OCI-LY3 (cell line): ENCODE results near the gene RNPEPL1.

Source experiments
- H2AFZ ChIP-seq: fragments of 200-600, 300-600 bp; shearing (Covaris generic); 2 replicates; pipeline ENCODE4 v1.6.0; 2014; ENCODE audit warnings: antibody characterized with exemption, low read depth, low read length
- H3K27ac ChIP-seq: fragments of 200-600, 300-600 bp; sonication (generic); 2 replicates; pipeline ENCODE4 v1.5.1; 2014; ENCODE audit warnings: mild to moderate bottlenecking, low read length, moderate library complexity, mixed read lengths
- H3K27me3 ChIP-seq: fragments of 200-600, 300-600 bp; sonication (generic); 2 replicates; pipeline ENCODE4 v1.6.1; 2014; ENCODE audit warnings: low read depth, low read length, mixed read lengths
- H3K36me3 ChIP-seq: fragments of 200-600, 300-600 bp; sonication (generic); replicated peaks from 2 replicates; pipeline ENCODE3; 2014; ENCODE audit warnings: low read depth, low read length, mixed read lengths
- H3K4me1 ChIP-seq: fragments of 300-600, 200-600 bp; sonication (generic); 2 replicates; pipeline ENCODE4 v1.6.1; 2014; ENCODE audit warnings: low read length, mixed read lengths
- H3K4me2 ChIP-seq: fragments of 200-600, 300-600 bp; sonication (generic); 2 replicates; pipeline ENCODE4 v1.6.1; 2014; ENCODE audit warnings: low read length, mixed read lengths
- H3K4me3 ChIP-seq: fragments of 300-600, 200-600 bp; sonication (generic); 2 replicates; pipeline ENCODE4 v1.5.1; 2014; ENCODE audit warnings: antibody characterized with exemption, mild to moderate bottlenecking, low read length, moderate library complexity
- H3K79me2 ChIP-seq: fragments of 300-600, 200-600 bp; shearing (Covaris generic); 2 replicates; pipeline ENCODE4 v1.6.1; 2014; ENCODE audit warnings: mild to moderate bottlenecking, low read length, mixed read lengths
- H3K9ac ChIP-seq: fragments of 300-600, 200-600 bp; shearing (Covaris generic); 2 replicates; pipeline ENCODE4 v1.6.0; 2014; ENCODE audit warnings: mild to moderate bottlenecking, low read length, moderate library complexity
- H3K9me3 ChIP-seq: fragments of 200-600, 300-600 bp; shearing (Covaris generic); 2 replicates; pipeline ENCODE4 v1.6.1; 2014; ENCODE audit warnings: low read length, mixed read lengths; ENCODE audit not compliant: insufficient read depth
- H4K20me1 ChIP-seq: fragments of 200-600, 300-600 bp; sonication (generic); 2 replicates; pipeline ENCODE4 v1.6.1; 2016; ENCODE audit warnings: low read length, mixed read lengths; ENCODE audit not compliant: insufficient read depth
- EZH2phosphoT487 ChIP-seq: fragments of 200-600 bp; shearing (Covaris generic); IDR thresholded peaks from 2 replicates; pipeline ENCODE4 v1.6.1; 2018; ENCODE audit warnings: antibody characterized with exemption, mixed run types, low read depth
- TF ChIP-seq, protein P1 (sequence below): fragments of 200-600, 300-600 bp; sonication (generic); IDR thresholded peaks from 2 replicates; pipeline ENCODE4 v1.5.1; 2014; ENCODE audit warnings: antibody characterized with exemption, low read length, low read depth

The RNPEPL1 gene

DNA sequence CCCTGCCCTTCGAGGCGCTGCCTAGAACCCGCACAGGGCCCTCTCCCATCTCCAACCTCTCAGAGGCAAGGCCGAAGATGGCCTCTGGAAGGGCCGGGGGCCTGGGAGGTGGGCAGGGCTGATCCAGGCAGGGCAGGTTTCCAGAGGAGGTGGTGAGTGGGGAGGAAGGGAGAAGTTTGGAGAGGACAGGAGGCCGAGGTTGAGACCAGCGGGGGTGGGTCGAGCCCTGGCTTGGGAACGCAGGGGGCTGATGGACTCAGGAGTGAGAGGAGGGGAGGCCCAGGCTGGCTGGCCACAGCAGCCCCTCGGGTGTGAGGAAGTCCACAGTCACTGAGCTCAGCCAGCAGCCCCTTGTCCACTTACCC, 28.8 kb downstream of the RNPEPL1 start:
- Histone ChIP-seq H3K4me3 (no peak overlapping the region), H3K27me3 (no peaks in the 10 kb centered on the region), H3K4me2 (no peak overlapping the region), H2AFZ (no peak overlapping the region), H4K20me1 (no peaks in the 10 kb centered on the region), H3K79me2 (peaks cover 4% of the 10 kb centered on the region; the same call in 1 of the 2 replicates), H3K27ac (no peak overlapping the region), H3K4me1 (no peaks in the 10 kb centered on the region), H3K9ac (no peak overlapping the region), H3K36me3 (no peaks in the 10 kb centered on the region), H3K9me3 (no peaks in the 10 kb centered on the region)
- TF ChIP-seq, protein P1, sequence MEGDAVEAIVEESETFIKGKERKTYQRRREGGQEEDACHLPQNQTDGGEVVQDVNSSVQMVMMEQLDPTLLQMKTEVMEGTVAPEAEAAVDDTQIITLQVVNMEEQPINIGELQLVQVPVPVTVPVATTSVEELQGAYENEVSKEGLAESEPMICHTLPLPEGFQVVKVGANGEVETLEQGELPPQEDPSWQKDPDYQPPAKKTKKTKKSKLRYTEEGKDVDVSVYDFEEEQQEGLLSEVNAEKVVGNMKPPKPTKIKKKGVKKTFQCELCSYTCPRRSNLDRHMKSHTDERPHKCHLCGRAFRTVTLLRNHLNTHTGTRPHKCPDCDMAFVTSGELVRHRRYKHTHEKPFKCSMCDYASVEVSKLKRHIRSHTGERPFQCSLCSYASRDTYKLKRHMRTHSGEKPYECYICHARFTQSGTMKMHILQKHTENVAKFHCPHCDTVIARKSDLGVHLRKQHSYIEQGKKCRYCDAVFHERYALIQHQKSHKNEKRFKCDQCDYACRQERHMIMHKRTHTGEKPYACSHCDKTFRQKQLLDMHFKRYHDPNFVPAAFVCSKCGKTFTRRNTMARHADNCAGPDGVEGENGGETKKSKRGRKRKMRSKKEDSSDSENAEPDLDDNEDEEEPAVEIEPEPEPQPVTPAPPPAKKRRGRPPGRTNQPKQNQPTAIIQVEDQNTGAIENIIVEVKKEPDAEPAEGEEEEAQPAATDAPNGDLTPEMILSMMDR, result no peak
- no peak for TF ChIP-seq EZH2phosphoT487

DNA sequence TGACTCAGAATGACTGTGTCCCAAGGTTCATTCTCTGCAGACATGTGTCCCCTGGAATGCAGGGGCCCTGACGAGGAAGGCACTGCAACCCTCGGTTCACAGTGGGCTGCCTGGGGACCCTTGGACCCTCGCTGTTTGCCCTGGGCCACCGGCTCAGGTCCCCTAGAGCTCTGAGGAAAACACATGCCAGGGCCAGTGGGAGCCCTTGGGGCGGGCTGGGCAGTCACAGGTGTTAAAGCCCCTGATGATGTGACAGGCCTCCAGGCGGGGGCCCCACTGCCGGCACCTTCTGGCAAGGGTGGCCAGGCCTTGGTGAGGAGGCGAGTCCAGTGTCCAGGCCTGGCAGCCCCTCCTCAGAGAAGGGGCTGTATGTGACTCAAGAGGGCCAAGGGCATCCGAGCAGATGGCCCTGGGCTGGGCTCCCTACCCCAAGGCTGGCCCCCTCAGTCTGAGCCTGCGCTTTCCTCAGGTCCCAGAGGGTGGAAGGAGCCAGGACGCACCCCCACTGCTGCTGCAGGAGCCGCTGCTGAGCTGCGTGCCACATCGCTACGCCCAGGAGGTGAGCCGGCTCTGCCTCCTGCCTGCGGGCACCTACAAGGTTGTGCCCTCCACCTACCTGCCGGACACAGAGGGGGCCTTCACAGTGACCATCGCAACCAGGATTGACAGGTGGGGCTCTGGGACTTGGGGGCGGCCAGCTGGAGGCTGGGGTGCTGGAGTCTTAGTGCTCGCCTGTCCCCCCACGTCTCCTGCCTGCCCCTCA, 29.3 kb downstream of the RNPEPL1 start:
- Histone ChIP-seq H4K20me1 (no peaks in the 10 kb centered on the region), H3K36me3 (no peaks in the 10 kb centered on the region), H3K79me2 (0 out of 2 replicates have a peak, but pooled peaks cover 3% of the 10 kb centered on the region), H3K27ac (no peak overlapping the region), H3K4me2 (no peak overlapping the region), H2AFZ (no peak overlapping the region), H3K9me3 (no peaks in the 10 kb centered on the region), H3K4me1 (no peaks in the 10 kb centered on the region), H3K27me3 (no peaks in the 10 kb centered on the region), H3K9ac (no peak overlapping the region), H3K4me3 (no peak overlapping the region)
- no peak for TF ChIP-seq EZH2phosphoT487
- TF ChIP-seq, protein P1, result no peak

DNA sequence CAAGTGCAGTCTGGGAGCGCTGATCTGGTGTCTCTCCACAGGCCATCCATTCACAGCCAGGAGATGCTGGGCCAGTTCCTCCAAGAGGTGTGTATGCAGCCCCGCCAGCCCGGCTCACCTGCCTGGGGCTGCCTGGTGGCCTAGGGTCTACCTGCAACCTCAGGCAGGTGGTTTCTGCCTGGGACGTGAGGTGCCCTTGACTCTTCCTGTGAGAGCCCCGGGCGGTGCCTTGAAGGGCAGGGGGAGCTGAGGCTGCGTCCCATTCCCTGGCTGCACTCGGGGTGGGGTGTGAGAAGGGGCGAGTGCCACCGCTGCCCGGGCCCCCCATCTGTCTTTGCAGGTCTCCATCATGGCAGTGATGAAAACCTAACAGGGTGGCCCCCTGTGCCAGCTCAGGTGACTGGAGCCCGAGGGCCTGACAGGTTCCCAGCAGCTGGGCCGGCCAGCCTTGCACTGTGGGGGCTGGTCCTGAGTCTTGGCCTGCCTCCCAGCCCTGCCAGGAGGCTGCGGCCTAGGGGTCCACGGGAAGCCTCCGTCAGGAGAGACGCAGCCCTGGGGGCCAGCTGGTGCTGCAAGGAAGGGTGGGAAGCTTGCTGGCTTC, 30.1 kb downstream of the RNPEPL1 start:
- no peak for TF ChIP-seq EZH2phosphoT487
- TF ChIP-seq, protein P1, result no peak
- Histone ChIP-seq H4K20me1 (no peaks in the 10 kb centered on the region), H3K36me3 (no peaks in the 10 kb centered on the region)

DNA sequence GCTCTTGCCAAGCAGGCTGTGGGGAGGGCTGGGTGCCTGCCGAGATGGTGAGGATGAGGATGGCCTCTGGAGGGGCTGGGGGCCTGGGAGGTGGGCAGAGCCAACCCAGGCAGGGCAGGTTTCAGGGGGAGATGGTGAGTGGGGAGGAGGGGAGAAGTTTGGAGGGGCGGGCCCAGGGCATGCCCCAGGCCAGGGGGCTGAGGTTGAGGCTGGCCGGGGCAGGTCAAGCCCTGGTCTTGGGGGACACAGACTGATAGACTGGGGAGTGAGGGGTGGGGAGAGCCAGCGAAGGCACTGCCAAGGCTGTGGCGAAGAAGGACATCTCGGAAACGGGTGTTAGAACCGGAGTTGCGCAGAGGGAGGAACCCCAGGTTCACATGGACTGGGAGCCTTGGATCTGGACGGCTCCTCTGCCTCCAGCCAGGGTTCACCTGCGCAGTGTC, 30.9 kb downstream of the RNPEPL1 start:
- Histone ChIP-seq H3K4me3 (no peak overlapping the region), H3K9ac (no peak overlapping the region), H4K20me1 (no peaks in the 10 kb centered on the region), H3K27me3 (no peaks in the 10 kb centered on the region), H3K4me2 (no peak overlapping the region), H2AFZ (no peak overlapping the region), H3K4me1 (no peaks in the 10 kb centered on the region), H3K9me3 (no peaks in the 10 kb centered on the region), H3K27ac (no peak overlapping the region), H3K36me3 (no peaks in the 10 kb centered on the region), H3K79me2 (no peaks in the 10 kb centered on the region)
- TF ChIP-seq, protein P1, result no peak
- TF ChIP-seq EZH2phosphoT487, result no peak

More for the DNA sequence above, 30.1 kb downstream of the RNPEPL1 start:
- Histone ChIP-seq H3K4me2 (no peak overlapping the region), H3K9me3 (no peaks in the 10 kb centered on the region), H3K27ac (no peak overlapping the region), H3K9ac (no peak overlapping the region), H2AFZ (no peak overlapping the region), H3K4me1 (no peaks in the 10 kb centered on the region), H3K4me3 (no peak overlapping the region), H3K79me2 (no peaks in the 10 kb centered on the region), H3K27me3 (no peaks in the 10 kb centered on the region)
